Prostate gland (tissue), 2 donors: ENCODE results near the gene SLFN12. TPM values are rescaled to one million over a fixed set of nuclear protein-coding genes. Genes with fewer than 3 reads are reported as not detected.
"Not testable (repeated sequence)": the region's sequence is repeated elsewhere in the genome, so short reads cannot be mapped to it uniquely, and the experiment has no call there.

Source experiments
- DNase-seq: peaks from one replicate; pipeline ENCODE4 v3.0.0-alpha.2; 2019; ENCODE audit warnings: low spot score
- H3K27ac ChIP-seq, 2 donors: fragments of 200-600 bp; sonication (generic); 2 replicates each; pipeline ENCODE4 v1.5.1; 2017 to 2019
- H3K27me3 ChIP-seq: fragments of 200-600 bp; sonication (generic); replicated peaks from 2 replicates; pipeline ENCODE4 v1.5.1; 2019; ENCODE audit not compliant: insufficient read depth
- H3K36me3 ChIP-seq, 2 donors: fragments of 200-600 bp; sonication (generic); 1 replicate in 1 of 2; 2 replicates in 1 of 2; pipeline versions ENCODE4 v1.5.1 to v1.8.1; 2017 to 2019
- H3K4me1 ChIP-seq: fragments of 200-600 bp; sonication (generic); replicated peaks from 2 replicates; pipeline ENCODE4 v1.5.1; 2019
- H3K4me3 ChIP-seq, 2 donors: fragments of 200-600 bp; sonication (generic); 2 replicates each; pipeline ENCODE4 v1.5.1; 2017 to 2019
- H3K9me3 ChIP-seq: fragments of 200-600 bp; sonication (generic); 2 replicates; pipeline ENCODE4 v1.5.1; 2017
- POLR2A ChIP-seq: fragments of 450-650 bp; IDR thresholded peaks from one replicate; pipeline ENCODE4 v1.6.1; 2016; ENCODE audit warnings: antibody characterized with exemption, mild to moderate bottlenecking
- POLR2AphosphoS5 ChIP-seq: sonication (generic); formaldehyde crosslinking; IDR thresholded peaks from one replicate; pipeline ENCODE4 v1.6.1; 2017; ENCODE audit warnings: antibody characterized with exemption
- WGBS: methylation state at CpG from one replicate; pipeline ENCODE4 v1.1.5; 2018; 5-methylcytosine and 5-hydroxymethylcytosine counted together
- intact Hi-C: fragments of 100-400 bp; cut with DNase I; formaldehyde crosslinking; loops from one replicate; pipeline ENCODE4 v1.14.2; 2022
- total RNA-seq, 2 donors: library from RNA; depleted of rRNA; stranded (reverse); fragments of >200 nt; gene quantifications; one replicate each; pipeline ENCODE4 v1.1.0, GENCODE V29; 2016
- TF ChIP-seq, protein P1 (sequence below), 4 experiments: fragments of 200-600 bp in 2 of 4; fragments of 450-650 bp in 2 of 4; sonication (generic) in 2 of 4; IDR thresholded peaks; 1 replicate in 3 of 4; 2 replicates in 1 of 4; pipeline ENCODE4 v1.5.1; 2016 to 2019; ENCODE audit warnings: antibody characterized with exemption in 4 of 4, mild to moderate bottlenecking in 2 of 4, moderate library complexity in 2 of 4

The SLFN12 gene
- total RNA-seq, 2 donors from 2014 or later = 4.9 to 5.2 TPM

- no peak overlapping the region for H3K4me3 ChIP-seq
- intact Hi-C loops = no loop called here
- H3K4me1 ChIP-seq = no peaks in the 10 kb centered on the region
- no peaks in the 10 kb centered on the region for H3K36me3 ChIP-seq
- 88% methylated on average over 2 of the region's 2 CpGs for WGBS
- no peak for DNase-seq
- no peak overlapping the region for H3K27ac ChIP-seq
- H3K9me3 ChIP-seq = no peaks in the 10 kb centered on the region
- H3K27me3 ChIP-seq = no peaks in the 10 kb centered on the region
- TF ChIP-seq, protein P1, sequence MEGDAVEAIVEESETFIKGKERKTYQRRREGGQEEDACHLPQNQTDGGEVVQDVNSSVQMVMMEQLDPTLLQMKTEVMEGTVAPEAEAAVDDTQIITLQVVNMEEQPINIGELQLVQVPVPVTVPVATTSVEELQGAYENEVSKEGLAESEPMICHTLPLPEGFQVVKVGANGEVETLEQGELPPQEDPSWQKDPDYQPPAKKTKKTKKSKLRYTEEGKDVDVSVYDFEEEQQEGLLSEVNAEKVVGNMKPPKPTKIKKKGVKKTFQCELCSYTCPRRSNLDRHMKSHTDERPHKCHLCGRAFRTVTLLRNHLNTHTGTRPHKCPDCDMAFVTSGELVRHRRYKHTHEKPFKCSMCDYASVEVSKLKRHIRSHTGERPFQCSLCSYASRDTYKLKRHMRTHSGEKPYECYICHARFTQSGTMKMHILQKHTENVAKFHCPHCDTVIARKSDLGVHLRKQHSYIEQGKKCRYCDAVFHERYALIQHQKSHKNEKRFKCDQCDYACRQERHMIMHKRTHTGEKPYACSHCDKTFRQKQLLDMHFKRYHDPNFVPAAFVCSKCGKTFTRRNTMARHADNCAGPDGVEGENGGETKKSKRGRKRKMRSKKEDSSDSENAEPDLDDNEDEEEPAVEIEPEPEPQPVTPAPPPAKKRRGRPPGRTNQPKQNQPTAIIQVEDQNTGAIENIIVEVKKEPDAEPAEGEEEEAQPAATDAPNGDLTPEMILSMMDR (IDR thresholded peaks at IDR 0.05) = no peak
- TF ChIP-seq POLR2A = no peak
- TF ChIP-seq POLR2AphosphoS5 = no peak
Measured at GRCh38 chr17:35429702-35430101, 2.6 kb downstream of the SLFN12 start.

DNA sequence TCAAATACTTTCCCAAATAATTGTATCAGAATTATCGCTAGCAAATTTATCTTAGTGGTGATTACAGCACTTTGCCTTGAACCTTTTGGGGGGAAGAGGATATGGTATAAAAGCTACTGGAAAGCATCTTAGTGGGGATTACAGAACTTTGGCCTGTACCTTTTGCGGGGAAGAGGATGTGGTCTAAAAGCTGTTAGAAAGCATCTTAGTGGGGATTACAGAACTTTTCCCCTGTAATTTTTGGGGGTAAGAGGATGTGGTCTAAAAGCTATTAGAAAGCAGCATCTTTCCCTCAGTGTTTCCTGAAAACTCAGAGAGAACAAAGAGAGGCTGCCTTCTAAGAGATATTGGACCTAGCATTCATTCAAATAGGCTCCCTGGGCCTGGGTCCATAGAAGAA is 4.1 kb downstream of the SLFN12 start:
- no peak for DNase-seq
- Histone ChIP-seq H3K27me3 (no peaks in the 10 kb centered on the region), H3K36me3 (no peaks in the 10 kb centered on the region), H3K4me1 (no peaks in the 10 kb centered on the region), H3K27ac (no peak overlapping the region), H3K4me3 (no peak overlapping the region), H3K9me3 (no peaks in the 10 kb centered on the region)
- intact Hi-C loops = no loop called here
- no peak for TF ChIP-seq POLR2AphosphoS5
- 94% methylated on average over 2 of the region's 2 CpGs for WGBS

DNA sequence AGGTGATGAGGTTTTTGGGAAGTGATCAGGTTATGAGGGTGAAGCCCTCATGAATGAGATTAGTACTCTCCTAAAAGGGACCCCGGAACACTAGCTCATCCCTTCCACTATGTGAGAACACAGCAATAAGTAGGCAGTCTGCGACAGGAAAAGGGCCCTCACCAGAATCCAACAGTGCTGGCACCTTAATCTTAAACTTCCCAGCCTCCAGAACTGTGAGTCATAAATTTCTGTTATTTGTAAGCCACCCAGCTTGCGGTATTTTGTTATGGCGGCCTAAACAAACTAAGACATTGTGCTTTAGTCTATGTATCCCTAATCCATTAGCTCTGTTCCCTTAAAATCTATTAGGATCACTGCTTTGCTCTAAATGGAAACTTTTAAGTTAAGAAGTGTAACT is 8.5 kb downstream of the SLFN12 start:
- no peak overlapping the region for H3K4me3 ChIP-seq
- no peak overlapping the region for H3K27ac ChIP-seq
- TF ChIP-seq, protein P1 (IDR thresholded peaks at IDR 0.05) = no peak
- TF ChIP-seq POLR2AphosphoS5 = no peak
- TF ChIP-seq POLR2A = no peak
- intact Hi-C loops = no loop called here
- 88% methylated on average over 4 of the region's 4 CpGs for WGBS
- H3K4me1 ChIP-seq = no peaks in the 10 kb centered on the region
- no peaks in the 10 kb centered on the region for H3K27me3 ChIP-seq
- DNase-seq = no peak
- no peaks in the 10 kb centered on the region for H3K36me3 ChIP-seq
- no peaks in the 10 kb centered on the region for H3K9me3 ChIP-seq

GRCh38 chr17:35421069-35421468 is 11.2 kb downstream of the SLFN12 start:
- 95% methylated on average over 9 of the region's 9 CpGs for WGBS
- intact Hi-C loops, H3K36me3 ChIP-seq, H3K4me1 ChIP-seq, H3K4me3 ChIP-seq, H3K27ac ChIP-seq, DNase-seq, H3K9me3 ChIP-seq, H3K27me3 ChIP-seq: not testable (repeated sequence)

- TF ChIP-seq POLR2AphosphoS5 (no peak), POLR2A (no peak)
- TF ChIP-seq, protein P1 (IDR thresholded peaks at IDR 0.05) = no peak
- Histone ChIP-seq H3K4me1 (no peaks in the 10 kb centered on the region), H3K27ac (no peak overlapping the region), H3K9me3 (no peaks in the 10 kb centered on the region), H3K36me3 (no peaks in the 10 kb centered on the region), H3K4me3 (no peak overlapping the region), H3K27me3 (no peaks in the 10 kb centered on the region)
- intact Hi-C loops = no loop called here
- 94% methylated on average over 2 of the region's 2 CpGs for WGBS
- no peak for DNase-seq
Measured at GRCh38 chr17:35416659-35417058, 15.6 kb downstream of the SLFN12 start.

- H3K27ac ChIP-seq, H3K27me3 ChIP-seq, H3K4me3 ChIP-seq, H3K36me3 ChIP-seq, H3K4me1 ChIP-seq, DNase-seq, H3K9me3 ChIP-seq, intact Hi-C loops: not testable (repeated sequence)
- WGBS = 98% methylated on average over 2 of the region's 2 CpGs
Measured at GRCh38 chr17:35414707-35415106, 17.6 kb downstream of the SLFN12 start.
